ENCODE results near the gene ENOX1. TPM values are rescaled to one million over a fixed set of nuclear protein-coding genes. Genes with fewer than 3 reads are reported as not detected.

Gene ENOX1
- total RNA-seq, 1 donor from 2014 or later: 1.7 TPM

DNA sequence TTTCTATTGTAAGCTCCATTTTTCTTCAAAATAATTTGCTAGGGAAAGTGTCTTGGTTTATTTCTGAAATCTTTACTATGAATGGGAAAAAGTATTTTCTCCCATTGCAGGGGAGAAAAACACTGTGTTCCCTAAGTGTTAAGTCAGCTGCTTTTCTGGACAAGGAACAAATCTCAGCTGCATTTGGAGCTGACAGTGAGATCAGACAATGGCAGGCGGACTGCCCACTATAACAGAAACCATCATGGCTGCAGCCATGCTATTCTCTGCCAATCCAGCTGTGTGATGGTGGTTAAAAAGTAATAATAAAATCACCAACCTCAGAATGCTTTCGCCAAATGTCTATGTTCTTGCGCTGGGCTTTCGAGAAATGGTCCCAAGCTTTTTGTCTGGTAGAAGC is 460.7 kb downstream of the ENOX1 start:
- H3K36me3 Mint-ChIP-seq (ENCODE audit: low read depth, unreplicated experiment): no peaks in the 10 kb centered on the region

DNA sequence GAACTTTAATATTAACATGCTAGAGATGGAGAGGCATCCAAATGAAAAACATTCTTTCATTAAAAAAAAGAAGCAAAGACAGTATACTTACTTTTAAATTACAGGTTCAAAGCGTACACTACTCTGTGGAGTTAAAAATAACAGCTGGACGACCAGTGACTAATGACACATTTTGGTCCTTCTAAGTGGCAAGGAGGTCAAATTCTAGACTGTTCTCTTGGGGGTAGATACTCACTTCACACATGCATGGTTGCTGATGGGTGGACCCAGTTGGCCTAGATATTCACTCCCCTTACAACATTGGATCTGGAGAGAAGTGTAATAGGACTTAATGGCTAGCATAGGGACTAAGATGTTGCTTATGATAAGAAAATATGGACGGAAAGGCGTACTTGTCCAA is 461.1 kb downstream of the ENOX1 start:
- Mint-ChIP-seq H3K27me3 (ENCODE audit: unreplicated experiment) (no peaks in the 10 kb centered on the region), H3K9me3 (ENCODE audit: unreplicated experiment) (no peaks in the 10 kb centered on the region), H3K4me1 (ENCODE audit: unreplicated experiment) (no peaks in the 10 kb centered on the region), H3K27ac (ENCODE audit: unreplicated experiment) (no peak overlapping the region), H3K4me3 (ENCODE audit: unreplicated experiment) (no peak overlapping the region), H3K36me3 (ENCODE audit: low read depth, unreplicated experiment) (no peaks in the 10 kb centered on the region)
- TF ChIP-seq, protein P1, sequence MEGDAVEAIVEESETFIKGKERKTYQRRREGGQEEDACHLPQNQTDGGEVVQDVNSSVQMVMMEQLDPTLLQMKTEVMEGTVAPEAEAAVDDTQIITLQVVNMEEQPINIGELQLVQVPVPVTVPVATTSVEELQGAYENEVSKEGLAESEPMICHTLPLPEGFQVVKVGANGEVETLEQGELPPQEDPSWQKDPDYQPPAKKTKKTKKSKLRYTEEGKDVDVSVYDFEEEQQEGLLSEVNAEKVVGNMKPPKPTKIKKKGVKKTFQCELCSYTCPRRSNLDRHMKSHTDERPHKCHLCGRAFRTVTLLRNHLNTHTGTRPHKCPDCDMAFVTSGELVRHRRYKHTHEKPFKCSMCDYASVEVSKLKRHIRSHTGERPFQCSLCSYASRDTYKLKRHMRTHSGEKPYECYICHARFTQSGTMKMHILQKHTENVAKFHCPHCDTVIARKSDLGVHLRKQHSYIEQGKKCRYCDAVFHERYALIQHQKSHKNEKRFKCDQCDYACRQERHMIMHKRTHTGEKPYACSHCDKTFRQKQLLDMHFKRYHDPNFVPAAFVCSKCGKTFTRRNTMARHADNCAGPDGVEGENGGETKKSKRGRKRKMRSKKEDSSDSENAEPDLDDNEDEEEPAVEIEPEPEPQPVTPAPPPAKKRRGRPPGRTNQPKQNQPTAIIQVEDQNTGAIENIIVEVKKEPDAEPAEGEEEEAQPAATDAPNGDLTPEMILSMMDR (IDR thresholded peaks at IDR 0.05; ENCODE audit: unreplicated experiment): no peak
- DNase-seq (ENCODE audit: low spot score): no peak

More for the DNA sequence above, 460.7 kb downstream of the ENOX1 start:
- Mint-ChIP-seq H3K4me3 (ENCODE audit: unreplicated experiment) (no peak overlapping the region), H3K9me3 (ENCODE audit: unreplicated experiment) (no peaks in the 10 kb centered on the region), H3K4me1 (ENCODE audit: unreplicated experiment) (no peaks in the 10 kb centered on the region), H3K27ac (ENCODE audit: unreplicated experiment) (no peak overlapping the region), H3K27me3 (ENCODE audit: unreplicated experiment) (no peaks in the 10 kb centered on the region)
- DNase-seq (ENCODE audit: low spot score): no peak
- TF ChIP-seq, protein P1 (IDR thresholded peaks at IDR 0.05; ENCODE audit: unreplicated experiment): no peak

DNA sequence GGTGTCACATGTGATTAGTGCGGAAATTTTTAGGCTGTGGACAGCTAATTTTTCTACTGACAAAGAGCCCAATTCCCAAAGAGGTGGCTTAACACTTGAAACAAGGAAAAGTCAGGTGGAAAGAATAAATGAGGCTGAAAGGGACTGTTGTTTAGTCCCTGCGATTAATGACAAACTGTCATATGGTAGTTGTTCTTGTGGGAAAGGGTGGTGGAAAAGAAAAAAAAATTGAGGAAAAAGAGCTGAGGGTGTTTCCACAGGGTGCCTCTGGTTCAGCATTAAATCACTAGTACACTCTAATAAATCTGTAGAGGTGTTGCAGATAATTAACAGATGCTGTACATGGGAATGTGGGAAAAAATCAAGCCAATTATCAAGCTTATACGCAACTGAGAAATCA is 462.6 kb downstream of the ENOX1 start:
- TF ChIP-seq, protein P1 (IDR thresholded peaks at IDR 0.05; ENCODE audit: unreplicated experiment): no peak
- no peaks in the 10 kb centered on the region for H3K27me3 Mint-ChIP-seq (ENCODE audit: unreplicated experiment)
- no peaks in the 10 kb centered on the region for H3K9me3 Mint-ChIP-seq (ENCODE audit: unreplicated experiment)
- H3K4me1 Mint-ChIP-seq (ENCODE audit: unreplicated experiment): no peaks in the 10 kb centered on the region
- H3K36me3 Mint-ChIP-seq (ENCODE audit: low read depth, unreplicated experiment): no peaks in the 10 kb centered on the region
- H3K4me3 Mint-ChIP-seq (ENCODE audit: unreplicated experiment): no peak overlapping the region
- DNase-seq (ENCODE audit: low spot score): no peak
- no peak overlapping the region for H3K27ac Mint-ChIP-seq (ENCODE audit: unreplicated experiment)

DNA sequence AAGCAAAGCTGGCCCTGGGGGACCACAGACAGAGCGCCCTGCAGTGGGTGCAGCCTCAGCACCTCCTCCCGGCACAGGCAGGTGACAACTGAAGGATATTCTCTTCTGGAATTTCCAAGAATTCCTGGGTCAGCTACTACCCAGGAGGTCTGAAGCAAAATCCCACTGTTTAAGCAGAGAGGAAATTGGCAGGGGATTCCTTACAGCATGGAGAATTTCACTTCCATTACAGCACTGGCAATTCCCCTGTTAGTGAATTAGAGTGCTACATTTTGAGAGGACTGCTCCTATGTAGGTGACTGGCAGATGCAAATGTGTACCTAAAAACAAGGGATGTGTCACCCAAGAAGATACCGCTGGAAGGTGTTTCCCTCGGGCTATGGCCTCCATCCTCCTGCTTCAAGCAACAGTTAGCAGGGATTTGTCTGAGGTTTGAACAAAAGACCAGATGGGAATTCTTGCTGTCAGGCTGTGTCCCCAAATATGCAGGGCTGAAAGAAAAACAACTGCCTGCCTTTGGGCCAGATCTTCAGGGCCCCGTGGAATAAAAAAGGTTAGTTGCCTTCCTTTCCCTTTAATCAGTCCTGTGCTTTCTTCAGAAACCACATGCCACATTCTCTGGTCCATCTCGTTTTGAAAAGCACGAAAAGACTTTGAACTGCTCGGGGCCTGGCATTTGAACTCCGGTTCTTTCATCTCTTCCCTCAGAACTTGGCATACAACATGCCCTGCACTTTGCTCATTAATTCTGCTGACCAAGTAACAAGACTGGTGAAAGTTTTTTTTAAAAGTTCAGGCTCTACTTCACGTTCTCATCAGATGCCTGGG is 466.9 kb downstream of the ENOX1 start:
- Mint-ChIP-seq H3K27me3 (ENCODE audit: unreplicated experiment) (no peaks in the 10 kb centered on the region), H3K9me3 (ENCODE audit: unreplicated experiment) (no peaks in the 10 kb centered on the region), H3K36me3 (ENCODE audit: low read depth, unreplicated experiment) (no peaks in the 10 kb centered on the region), H3K27ac (ENCODE audit: unreplicated experiment) (no peak overlapping the region), H3K4me3 (ENCODE audit: unreplicated experiment) (no peak overlapping the region), H3K4me1 (ENCODE audit: unreplicated experiment) (peaks cover 6% of the 10 kb centered on the region)
- TF ChIP-seq, protein P1 (IDR thresholded peaks at IDR 0.05; ENCODE audit: unreplicated experiment): no peak
- DNase-seq (ENCODE audit: low spot score): no peak

DNA sequence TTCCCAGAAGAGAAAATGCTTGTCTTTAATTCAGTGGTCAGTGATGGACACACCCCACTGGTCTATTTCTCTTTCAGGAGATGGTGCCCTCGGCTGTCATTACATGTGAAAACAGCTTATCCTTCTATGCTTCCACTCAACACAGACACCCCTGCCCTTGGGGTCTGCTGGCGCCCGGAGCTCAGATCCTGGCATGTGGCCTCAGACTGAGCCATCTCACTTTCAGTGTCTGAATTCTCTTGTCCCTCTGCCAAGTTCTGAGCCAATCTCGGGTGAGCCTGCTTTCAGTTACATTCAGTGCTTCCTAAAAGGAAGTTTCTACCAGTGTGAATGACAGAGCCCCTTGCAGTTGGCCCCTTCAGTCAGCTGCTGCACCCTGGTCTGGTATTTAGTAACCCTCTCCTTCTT is 469.8 kb downstream of the ENOX1 start:
- Mint-ChIP-seq H3K27ac (ENCODE audit: unreplicated experiment) (no peak overlapping the region), H3K27me3 (ENCODE audit: unreplicated experiment) (no peaks in the 10 kb centered on the region), H3K4me1 (ENCODE audit: unreplicated experiment) (peaks cover 6% of the 10 kb centered on the region), H3K9me3 (ENCODE audit: unreplicated experiment) (no peaks in the 10 kb centered on the region), H3K4me3 (ENCODE audit: unreplicated experiment) (no peak overlapping the region), H3K36me3 (ENCODE audit: low read depth, unreplicated experiment) (no peaks in the 10 kb centered on the region)
- TF ChIP-seq, protein P1 (IDR thresholded peaks at IDR 0.05; ENCODE audit: unreplicated experiment): no peak
- no peak for DNase-seq (ENCODE audit: low spot score)
